ENCODE results near the gene GPC5. TPM values are rescaled to one million over a fixed set of nuclear protein-coding genes. Genes with fewer than 3 reads are reported as not detected.

GPC5 gene
- total RNA-seq, 1 donor from 2014 or later = 0.99 TPM

- Mint-ChIP-seq H3K4me1 (ENCODE audit: low read depth) (no peaks in the 10 kb centered on the region), H3K36me3 (ENCODE audit: low read depth) (no peaks in the 10 kb centered on the region), H3K27me3 (ENCODE audit: low read depth) (peaks cover 14% of the 10 kb centered on the region), H3K27ac (ENCODE audit: unreplicated experiment) (no peak overlapping the region), H3K4me3 (ENCODE audit: unreplicated experiment) (no peak overlapping the region), H3K9me3 (ENCODE audit: low read depth) (no peaks in the 10 kb centered on the region)
- no peak for DNase-seq (ENCODE audit: low spot score)
- TF ChIP-seq CTCF (IDR thresholded peaks at IDR 0.05) = peak; percentile 74
These were observed 676.2 kb downstream of the GPC5 start for GRCh38 chr13:92074658-92075057.

GRCh38 chr13:92097337-92097903, 699.0 kb downstream of the GPC5 start:
- no peak overlapping the region for H3K27ac Mint-ChIP-seq (ENCODE audit: unreplicated experiment)
- no peak for TF ChIP-seq CTCF (IDR thresholded peaks at IDR 0.05)
- no peak for DNase-seq (ENCODE audit: low spot score)
- H3K27me3 Mint-ChIP-seq (ENCODE audit: low read depth) = peaks cover 2% of the 10 kb centered on the region
- no peak overlapping the region for H3K4me3 Mint-ChIP-seq (ENCODE audit: unreplicated experiment)
- no peaks in the 10 kb centered on the region for H3K36me3 Mint-ChIP-seq (ENCODE audit: low read depth)
- H3K4me1 Mint-ChIP-seq (ENCODE audit: low read depth) = no peaks in the 10 kb centered on the region
- H3K9me3 Mint-ChIP-seq (ENCODE audit: low read depth) = peaks cover 10% of the 10 kb centered on the region

- no peak for TF ChIP-seq CTCF (IDR thresholded peaks at IDR 0.05)
- DNase-seq (ENCODE audit: low spot score) = no peak
- Mint-ChIP-seq H3K36me3 (ENCODE audit: low read depth) (no peaks in the 10 kb centered on the region), H3K27me3 (ENCODE audit: low read depth) (peaks cover 12% of the 10 kb centered on the region), H3K27ac (ENCODE audit: unreplicated experiment) (no peak overlapping the region), H3K4me3 (ENCODE audit: unreplicated experiment) (no peak overlapping the region), H3K4me1 (ENCODE audit: low read depth) (no peaks in the 10 kb centered on the region), H3K9me3 (ENCODE audit: low read depth) (peaks cover 7% of the 10 kb centered on the region)
These were observed 703.4 kb downstream of the GPC5 start for GRCh38 chr13:92101801-92102200.

- no peak for DNase-seq (ENCODE audit: low spot score)
- Mint-ChIP-seq H3K4me1 (ENCODE audit: low read depth) (no peaks in the 10 kb centered on the region), H3K4me3 (ENCODE audit: unreplicated experiment) (no peak overlapping the region), H3K36me3 (ENCODE audit: low read depth) (no peaks in the 10 kb centered on the region), H3K27ac (ENCODE audit: unreplicated experiment) (no peak overlapping the region), H3K9me3 (ENCODE audit: low read depth) (no peaks in the 10 kb centered on the region), H3K27me3 (ENCODE audit: low read depth) (peaks cover 12% of the 10 kb centered on the region)
- no peak for TF ChIP-seq CTCF (IDR thresholded peaks at IDR 0.05)
These were observed 705.3 kb downstream of the GPC5 start for GRCh38 chr13:92103689-92104153.

GRCh38 chr13:92122186-92122853, 723.9 kb downstream of the GPC5 start:
- Mint-ChIP-seq H3K9me3 (ENCODE audit: low read depth) (no peaks in the 10 kb centered on the region), H3K27me3 (ENCODE audit: low read depth) (peaks cover 4% of the 10 kb centered on the region), H3K4me1 (ENCODE audit: low read depth) (no peaks in the 10 kb centered on the region), H3K36me3 (ENCODE audit: low read depth) (no peaks in the 10 kb centered on the region), H3K27ac (ENCODE audit: unreplicated experiment) (no peak overlapping the region), H3K4me3 (ENCODE audit: unreplicated experiment) (no peak overlapping the region)
- no peak for DNase-seq (ENCODE audit: low spot score)
- TF ChIP-seq CTCF (IDR thresholded peaks at IDR 0.05) = no peak

Measured in chondrocyte (in vitro differentiated cells).